ENCODE data around the gene ENO3.

ENO3 gene

GRCh38 chr17:4948166-4948930, 2.6 kb upstream of the ENO3 start, which contains the start of gene PFN1:
Gene PFN1, minus strand, starts transcription at chr17:4948530. Its CDS starts 136 bp downstream, at chr17:4948394.
- H3K4me3 ChIP-seq = peak within 1 kb of the TSS; percentile 100
- peak; percentile 80 for TF ChIP-seq Cebpa-rat (IDR thresholded peaks at IDR 0.05)
- peaks cover 69% of the 10 kb centered on the region for H3K4me1 ChIP-seq
- peak within 1 kb of the TSS; percentile 99 for H3K27ac ChIP-seq
- H4K20me1 ChIP-seq = peaks cover 50% of the 10 kb centered on the region
- no peaks in the 10 kb centered on the region for H3K27me3 ChIP-seq
- H3K9ac ChIP-seq = peak within 1 kb of the TSS; percentile 99
- no peaks in the 10 kb centered on the region for H3K9me3 ChIP-seq
- peak within 1 kb of the TSS; percentile 99 for H3K4me2 ChIP-seq
- H3K36me3 ChIP-seq = peaks cover 35% of the 10 kb centered on the region

- Histone ChIP-seq H3K4me1 (peaks cover 69% of the 10 kb centered on the region), H3K4me2 (peak overlapping the region; percentile 98), H3K9ac (peak overlapping the region; percentile 91), H3K9me3 (no peaks in the 10 kb centered on the region), H3K4me3 (peak overlapping the region; percentile 100), H3K27ac (peak overlapping the region; percentile 99), H4K20me1 (peaks cover 44% of the 10 kb centered on the region), H3K36me3 (peaks cover 29% of the 10 kb centered on the region), H3K27me3 (no peaks in the 10 kb centered on the region)
- TF ChIP-seq Cebpa-rat (IDR thresholded peaks at IDR 0.05) = 0 out of 2 replicates have a peak, but pooled peaks have one; percentile 3
Measured at GRCh38 chr17:4948931-4949320, 2.0 kb upstream of the ENO3 start.

GRCh38 chr17:4949321-4950074, 1.4 kb upstream of the ENO3 start:
- no peaks in the 10 kb centered on the region for H3K9me3 ChIP-seq
- H3K36me3 ChIP-seq = peaks cover 23% of the 10 kb centered on the region
- peak overlapping the region; percentile 100 for H3K4me3 ChIP-seq
- peak overlapping the region; percentile 99 for H3K27ac ChIP-seq
- H3K27me3 ChIP-seq = no peaks in the 10 kb centered on the region
- peaks cover 38% of the 10 kb centered on the region for H4K20me1 ChIP-seq
- no peak for TF ChIP-seq Cebpa-rat (IDR thresholded peaks at IDR 0.05)
- peak overlapping the region; percentile 98 for H3K4me2 ChIP-seq
- peaks cover 65% of the 10 kb centered on the region for H3K4me1 ChIP-seq
- peak overlapping the region; percentile 91 for H3K9ac ChIP-seq

- no peaks in the 10 kb centered on the region for H3K27me3 ChIP-seq
- H3K27ac ChIP-seq = peak overlapping the region; percentile 99
- H3K36me3 ChIP-seq = peaks cover 20% of the 10 kb centered on the region
- peaks cover 31% of the 10 kb centered on the region for H4K20me1 ChIP-seq
- peaks cover 58% of the 10 kb centered on the region for H3K4me1 ChIP-seq
- TF ChIP-seq Cebpa-rat (IDR thresholded peaks at IDR 0.05) = no peak
- H3K4me2 ChIP-seq = peak overlapping the region; percentile 98
- no peaks in the 10 kb centered on the region for H3K9me3 ChIP-seq
- peak overlapping the region; percentile 100 for H3K4me3 ChIP-seq
- peak overlapping the region; percentile 91 for H3K9ac ChIP-seq
Measured at GRCh38 chr17:4950075-4950745, 709 bp upstream of the ENO3 start.

- peak overlapping the region; percentile 98 for H3K4me2 ChIP-seq
- H3K4me1 ChIP-seq = peaks cover 46% of the 10 kb centered on the region
- H3K9ac ChIP-seq = peak overlapping the region; percentile 91
- H4K20me1 ChIP-seq = peaks cover 18% of the 10 kb centered on the region
- H3K36me3 ChIP-seq = peaks cover 18% of the 10 kb centered on the region
- H3K4me3 ChIP-seq = peak overlapping the region; percentile 100
- no peak for TF ChIP-seq Cebpa-rat (IDR thresholded peaks at IDR 0.05)
- H3K27ac ChIP-seq = peak overlapping the region; percentile 99
- no peaks in the 10 kb centered on the region for H3K9me3 ChIP-seq
- no peaks in the 10 kb centered on the region for H3K27me3 ChIP-seq
Measured at GRCh38 chr17:4951486-4951885, 567 bp downstream of the ENO3 start.

GRCh38 chr17:4953451-4953961, 2.6 kb downstream of the ENO3 start:
- no peak for TF ChIP-seq Cebpa-rat (IDR thresholded peaks at IDR 0.05)
- Histone ChIP-seq H3K4me3 (no peak overlapping the region), H3K4me2 (peak overlapping the region; percentile 65), H3K27me3 (no peaks in the 10 kb centered on the region), H4K20me1 (no peaks in the 10 kb centered on the region), H3K9me3 (no peaks in the 10 kb centered on the region), H3K4me1 (peaks cover 62% of the 10 kb centered on the region), H3K27ac (peak overlapping the region; percentile 50), H3K9ac (peak overlapping the region; percentile 23; the same call in 1 of the 2 replicates), H3K36me3 (peaks cover 24% of the 10 kb centered on the region; the same call in 1 of the 2 replicates)

GRCh38 chr17:4955091-4955490, 4.2 kb downstream of the ENO3 start:
- Histone ChIP-seq H3K9ac (no peak overlapping the region), H3K4me3 (no peak overlapping the region), H3K9me3 (no peaks in the 10 kb centered on the region), H3K4me1 (peaks cover 77% of the 10 kb centered on the region), H4K20me1 (no peaks in the 10 kb centered on the region), H3K36me3 (peaks cover 34% of the 10 kb centered on the region), H3K4me2 (no peak overlapping the region), H3K27me3 (no peaks in the 10 kb centered on the region), H3K27ac (no peak overlapping the region)
- no peak for TF ChIP-seq Cebpa-rat (IDR thresholded peaks at IDR 0.05)

- no peak for TF ChIP-seq Cebpa-rat (IDR thresholded peaks at IDR 0.05)
- H3K9me3 ChIP-seq = no peaks in the 10 kb centered on the region
- peaks cover 42% of the 10 kb centered on the region for H3K36me3 ChIP-seq
- H3K9ac ChIP-seq = no peak overlapping the region
- no peaks in the 10 kb centered on the region for H4K20me1 ChIP-seq
- no peak overlapping the region for H3K4me3 ChIP-seq
- H3K4me1 ChIP-seq = peaks cover 73% of the 10 kb centered on the region
- no peak overlapping the region for H3K4me2 ChIP-seq
- H3K27ac ChIP-seq = no peak overlapping the region
- H3K27me3 ChIP-seq = no peaks in the 10 kb centered on the region
Measured at GRCh38 chr17:4956493-4957061, 5.7 kb downstream of the ENO3 start.

- Histone ChIP-seq H3K27ac (no peak overlapping the region), H3K36me3 (peaks cover 47% of the 10 kb centered on the region), H4K20me1 (no peaks in the 10 kb centered on the region), H3K4me3 (no peak overlapping the region), H3K4me2 (peak overlapping the region; percentile 17), H3K4me1 (peaks cover 57% of the 10 kb centered on the region), H3K9me3 (no peaks in the 10 kb centered on the region), H3K27me3 (no peaks in the 10 kb centered on the region), H3K9ac (0 out of 2 replicates have a peak overlapping the region, but pooled peaks have one; percentile 5)
- TF ChIP-seq Cebpa-rat (IDR thresholded peaks at IDR 0.05) = no peak
Measured at GRCh38 chr17:4958102-4958501, 7.2 kb downstream of the ENO3 start.

Measured in BLaER1 (cell line).